ENCODE results near the gene PTPRD.
A peak's percentile ranks its signal among the peaks of the same experiment; 100 is the strongest.

PTPRD gene

DNA sequence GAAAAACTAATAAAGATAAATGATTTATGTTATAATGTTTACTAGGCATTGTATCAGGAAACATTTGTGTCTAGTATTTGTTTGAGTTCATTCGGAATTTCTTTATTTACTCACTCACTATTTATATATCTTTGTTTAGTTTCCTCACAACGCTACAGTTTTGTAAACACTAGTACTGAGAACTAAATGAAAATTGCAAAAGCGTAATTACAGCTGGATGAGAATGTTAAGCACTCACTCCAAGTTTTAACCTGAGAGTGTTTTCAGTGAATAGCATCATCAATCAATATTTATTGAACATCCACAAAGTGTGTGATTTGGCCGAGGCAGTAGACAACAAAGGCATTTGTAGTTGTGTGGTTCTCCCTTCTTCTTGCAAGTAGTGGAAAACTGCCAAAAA is 1843.6 kb downstream of the PTPRD start:
- DNase-seq (ENCODE audit: low spot score) = no peak

DNA sequence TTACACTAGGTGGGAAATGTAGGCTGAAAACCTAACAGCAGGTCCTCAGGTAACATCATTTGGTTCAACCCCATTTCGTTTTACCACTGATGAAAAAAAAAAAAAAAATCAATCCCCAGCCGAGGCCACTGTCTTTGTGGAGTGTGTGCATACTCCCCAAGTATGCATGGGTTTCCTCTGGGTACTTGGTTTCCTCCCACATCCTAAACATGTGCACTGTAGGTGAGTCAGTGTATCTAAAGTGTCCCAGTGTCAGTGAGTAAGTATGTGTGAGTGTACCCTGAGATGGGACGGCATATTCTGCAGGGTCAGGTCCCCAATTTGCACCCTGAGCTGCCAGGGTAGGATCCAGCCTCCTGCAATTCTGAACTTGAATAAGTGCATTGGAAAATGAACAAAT is 1846.7 kb downstream of the PTPRD start:
- DNase-seq (ENCODE audit: low spot score) = no peak

DNA sequence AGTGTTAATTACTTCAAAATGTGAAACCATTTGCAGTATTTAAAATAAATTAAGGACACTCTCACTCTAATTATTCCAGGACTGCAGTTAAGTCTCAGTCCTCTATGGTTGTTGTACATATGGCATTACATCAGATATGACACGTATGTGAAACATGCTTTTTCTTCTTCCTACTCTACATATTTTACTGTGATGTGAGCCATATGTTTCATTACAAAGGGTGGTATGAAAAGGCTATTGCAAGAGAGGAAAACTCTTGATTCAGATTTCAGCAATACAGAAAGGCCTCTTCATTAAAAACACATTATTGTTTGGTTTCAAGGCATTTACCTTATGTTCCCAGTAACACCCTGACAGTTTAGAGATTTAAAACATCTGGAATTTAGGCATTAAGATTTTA is 1848.8 kb downstream of the PTPRD start:
- no peak for DNase-seq (ENCODE audit: low spot score)

DNA sequence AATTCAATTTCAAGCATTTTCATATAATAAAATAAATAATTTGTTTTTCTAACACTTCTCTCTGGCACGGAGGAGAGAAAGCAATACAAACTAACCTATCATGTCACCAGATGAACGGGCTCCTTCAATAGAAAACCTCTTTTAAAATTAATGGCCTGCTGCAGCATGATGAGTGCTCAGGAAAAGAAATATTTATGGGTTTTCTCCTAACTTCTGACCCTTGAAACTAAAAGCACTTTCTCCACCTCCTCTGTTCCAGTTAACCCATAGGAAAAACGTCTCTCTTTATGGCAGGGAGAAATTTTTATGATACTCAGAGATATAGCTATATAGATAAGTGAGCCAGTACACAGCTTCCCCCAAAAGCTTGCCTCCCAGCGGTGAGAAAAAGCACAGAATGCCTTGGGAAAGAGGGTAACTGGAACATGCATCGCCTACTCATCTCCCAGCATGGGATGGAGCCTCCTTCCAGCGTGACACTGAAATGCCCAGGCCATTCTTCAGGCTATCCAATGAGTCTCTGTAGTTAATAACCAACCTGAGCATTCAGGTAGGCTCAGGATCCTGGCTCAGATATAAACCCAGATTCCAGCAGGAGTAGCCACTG is 1850.2 kb downstream of the PTPRD start:
- DNase-seq (ENCODE audit: low spot score) = no peak

DNA sequence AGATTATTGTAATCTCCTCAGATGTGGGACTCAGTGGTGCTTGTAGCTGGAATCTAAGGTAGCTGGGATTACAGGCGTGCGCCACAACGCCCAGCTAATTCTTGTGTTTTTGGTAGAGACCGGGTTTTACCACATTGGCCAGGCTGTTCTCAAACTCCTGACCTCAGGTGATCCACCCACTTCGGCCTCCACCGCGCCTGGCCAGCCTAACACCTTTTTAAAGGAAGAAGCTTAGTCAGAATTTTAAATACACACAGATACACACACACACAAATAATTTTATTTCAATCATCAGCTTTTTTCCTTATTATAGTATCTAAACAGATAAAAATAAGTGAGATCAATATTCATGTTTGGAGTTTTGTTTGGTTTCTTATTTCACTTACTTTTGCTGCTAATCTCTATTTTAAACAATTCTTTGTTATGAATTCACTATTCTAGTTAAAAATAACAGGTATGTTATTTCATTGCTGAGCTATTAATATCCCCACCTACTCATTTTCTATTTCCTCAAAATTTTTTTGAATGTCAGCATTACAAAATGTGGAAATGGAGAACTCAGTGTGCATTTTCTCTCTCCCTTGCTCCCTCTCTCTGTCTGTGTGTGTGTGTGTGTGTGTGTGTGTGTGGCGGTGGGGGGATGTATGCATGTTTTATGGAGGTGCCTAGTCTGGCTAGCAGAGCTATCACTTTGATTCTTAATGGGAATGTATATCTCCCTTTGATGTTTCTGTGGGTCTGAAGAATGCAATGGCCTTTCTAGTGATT is 1852.6 kb downstream of the PTPRD start:
- DNase-seq (ENCODE audit: low spot score) = no peak

DNA sequence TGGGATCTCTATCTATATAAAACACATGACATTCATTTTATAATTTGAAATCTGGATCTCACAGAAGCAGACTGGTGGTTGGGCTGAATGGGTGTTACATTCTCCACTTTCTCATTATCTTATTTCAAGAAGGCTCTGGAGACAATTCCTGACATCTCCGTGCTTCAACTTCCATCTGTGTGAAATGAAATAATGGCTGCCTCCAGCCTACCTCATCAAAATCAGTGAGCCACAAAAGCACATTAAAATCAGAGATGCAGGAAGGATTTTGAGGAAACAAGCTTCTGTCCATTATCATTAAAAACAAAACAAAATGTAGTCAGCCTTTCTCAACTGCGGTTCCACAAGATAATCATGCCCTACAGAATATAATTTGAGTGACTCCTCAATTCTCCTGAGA is 1854.9 kb downstream of the PTPRD start:
- DNase-seq (ENCODE audit: low spot score) = no peak

DNA sequence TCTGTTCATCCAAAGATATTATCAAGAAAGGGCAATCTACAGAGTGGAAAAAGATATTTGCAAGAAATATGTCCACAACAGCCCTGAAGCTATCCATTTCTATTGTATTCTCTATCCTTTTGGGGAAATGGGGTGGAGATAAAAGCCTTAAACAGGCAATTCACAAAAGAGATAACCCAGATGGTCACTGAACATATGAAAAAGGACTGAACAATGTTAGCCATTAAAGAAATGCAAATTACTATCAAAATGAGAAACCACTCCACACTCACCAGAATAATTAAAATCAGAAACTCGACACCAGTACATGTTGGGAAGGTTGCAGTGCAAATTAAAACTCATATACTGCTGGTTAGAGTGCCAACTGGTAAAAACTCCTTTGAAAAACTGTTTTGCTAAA is 1858.1 kb downstream of the PTPRD start:
- no peak for DNase-seq (ENCODE audit: low spot score)

DNA sequence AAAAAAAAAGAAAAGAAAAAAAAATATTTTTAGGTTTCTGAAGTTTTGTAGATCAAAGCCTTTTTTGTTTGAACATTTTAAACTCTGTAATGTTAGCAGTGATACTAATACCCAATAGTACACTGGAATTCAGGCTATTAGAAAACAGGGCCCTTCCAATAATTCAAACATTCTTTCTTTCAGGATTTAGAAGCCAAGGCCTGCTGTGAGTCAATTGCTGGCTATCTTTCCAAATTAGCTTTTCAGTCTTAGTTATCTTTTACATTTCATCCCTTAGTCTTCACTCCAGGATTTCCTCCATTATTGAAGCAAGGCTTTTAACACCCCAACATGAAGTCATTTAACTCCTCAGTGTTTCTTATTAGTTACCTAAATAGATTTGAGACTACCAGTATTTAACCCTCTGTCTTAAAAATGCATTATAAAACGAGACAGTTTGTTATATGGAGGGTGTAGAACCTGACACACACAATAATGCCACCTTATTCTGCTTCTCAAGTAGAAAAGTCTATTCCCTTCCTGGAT is 1861.3 kb downstream of the PTPRD start:
- DNase-seq (ENCODE audit: low spot score) = no peak

DNA sequence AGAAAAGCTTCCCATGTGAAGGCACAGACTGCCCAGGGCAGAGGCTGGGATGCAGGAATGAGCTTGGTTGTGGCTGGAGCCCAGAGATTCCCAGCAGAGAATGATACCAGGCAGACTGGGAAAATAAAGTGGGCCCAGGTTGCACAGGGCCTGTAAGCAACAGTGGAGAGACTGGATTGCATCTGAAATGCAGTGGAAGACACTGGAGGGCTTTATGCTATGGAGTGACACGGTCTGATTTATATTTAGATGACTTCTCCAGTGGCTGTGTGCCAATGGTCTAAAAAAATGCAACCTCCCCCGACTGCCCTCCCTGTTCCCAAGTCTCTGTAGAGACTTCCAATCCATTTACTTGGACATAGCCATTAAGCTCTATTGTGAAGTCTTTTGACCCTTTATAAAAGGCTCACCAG is 1862.2 kb downstream of the PTPRD start:
- DNase-seq (ENCODE audit: low spot score) = no peak

DNA sequence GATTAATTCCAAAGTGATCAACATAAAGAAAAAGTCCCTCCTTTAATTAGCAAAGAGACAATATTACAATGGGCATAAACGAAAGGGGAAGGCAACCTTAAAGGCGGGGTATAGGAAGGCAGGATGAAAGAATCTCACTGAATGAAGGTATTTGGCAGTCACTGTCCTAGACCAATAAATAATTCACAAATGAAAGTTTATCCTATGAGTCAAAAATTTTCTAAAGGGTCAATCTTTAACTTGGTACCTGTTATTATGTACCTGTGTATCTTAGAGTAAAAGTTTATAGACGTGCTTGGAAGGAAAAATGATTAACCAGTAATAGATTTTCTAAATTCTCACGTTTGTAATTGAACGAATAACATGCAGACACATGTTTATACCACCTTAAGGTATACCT is 1867.5 kb downstream of the PTPRD start:
- no peak for DNase-seq (ENCODE audit: low spot score)

DNA sequence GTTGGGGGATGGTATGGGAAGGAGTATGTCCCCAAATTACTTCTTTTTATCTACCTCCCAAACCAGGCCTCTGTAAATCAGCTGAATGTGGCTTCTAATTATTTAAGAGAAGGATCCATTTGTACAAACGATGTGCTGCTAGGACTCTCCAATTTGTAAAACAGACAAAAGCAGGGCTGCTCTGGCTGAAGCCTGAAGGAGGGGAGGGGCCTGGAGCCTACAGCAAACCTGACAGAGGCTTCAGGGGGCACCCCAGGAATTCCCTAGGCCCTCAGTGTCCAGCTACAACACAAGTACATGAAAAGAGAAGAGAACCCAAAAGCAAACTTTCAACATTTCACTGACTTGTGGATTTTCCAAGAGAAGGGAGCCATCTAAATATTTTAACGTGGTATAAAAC is 1873.9 kb downstream of the PTPRD start:
- DNase-seq (ENCODE audit: low spot score) = no peak

DNA sequence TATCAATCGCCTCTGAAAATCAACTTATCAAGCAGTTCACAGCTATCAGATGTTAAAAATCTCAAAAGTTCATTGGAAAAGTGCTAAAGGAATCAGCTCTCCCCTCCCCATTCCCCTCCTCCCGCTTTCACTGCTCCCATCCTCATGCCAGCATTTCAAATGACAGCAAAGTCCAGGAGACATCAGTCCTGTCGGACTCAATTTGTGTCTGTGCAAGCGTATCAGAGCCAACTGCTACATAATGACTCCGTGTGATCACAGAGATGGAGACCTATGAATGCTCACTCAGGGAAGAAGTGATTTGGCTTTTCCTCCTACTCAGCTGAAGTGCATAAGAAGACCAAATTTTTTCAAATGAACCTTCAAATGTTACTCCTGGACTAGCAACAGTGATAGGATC is 1876.0 kb downstream of the PTPRD start:
- DNase-seq (ENCODE audit: low spot score) = no peak

DNA sequence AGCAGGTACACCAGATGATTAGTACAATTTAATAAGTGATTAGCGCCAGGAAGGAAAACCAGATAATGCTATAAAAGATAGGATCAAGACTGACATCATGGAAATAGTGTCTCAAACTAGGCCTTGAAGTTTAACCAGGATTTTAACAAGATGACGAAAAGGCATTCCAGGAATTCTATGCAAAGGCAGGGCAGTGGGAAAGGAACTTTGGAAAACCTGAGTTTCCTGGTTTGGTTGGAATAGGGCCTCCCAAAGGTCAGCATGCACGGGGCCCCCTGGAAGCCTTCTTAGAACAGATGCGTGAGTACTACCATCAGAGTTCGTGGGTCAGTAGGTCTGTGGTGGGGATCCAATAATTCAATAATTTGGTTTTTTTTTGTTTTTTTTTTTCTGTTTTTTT is 1878.0 kb downstream of the PTPRD start:
- DNase-seq (ENCODE audit: low spot score) = no peak

DNA sequence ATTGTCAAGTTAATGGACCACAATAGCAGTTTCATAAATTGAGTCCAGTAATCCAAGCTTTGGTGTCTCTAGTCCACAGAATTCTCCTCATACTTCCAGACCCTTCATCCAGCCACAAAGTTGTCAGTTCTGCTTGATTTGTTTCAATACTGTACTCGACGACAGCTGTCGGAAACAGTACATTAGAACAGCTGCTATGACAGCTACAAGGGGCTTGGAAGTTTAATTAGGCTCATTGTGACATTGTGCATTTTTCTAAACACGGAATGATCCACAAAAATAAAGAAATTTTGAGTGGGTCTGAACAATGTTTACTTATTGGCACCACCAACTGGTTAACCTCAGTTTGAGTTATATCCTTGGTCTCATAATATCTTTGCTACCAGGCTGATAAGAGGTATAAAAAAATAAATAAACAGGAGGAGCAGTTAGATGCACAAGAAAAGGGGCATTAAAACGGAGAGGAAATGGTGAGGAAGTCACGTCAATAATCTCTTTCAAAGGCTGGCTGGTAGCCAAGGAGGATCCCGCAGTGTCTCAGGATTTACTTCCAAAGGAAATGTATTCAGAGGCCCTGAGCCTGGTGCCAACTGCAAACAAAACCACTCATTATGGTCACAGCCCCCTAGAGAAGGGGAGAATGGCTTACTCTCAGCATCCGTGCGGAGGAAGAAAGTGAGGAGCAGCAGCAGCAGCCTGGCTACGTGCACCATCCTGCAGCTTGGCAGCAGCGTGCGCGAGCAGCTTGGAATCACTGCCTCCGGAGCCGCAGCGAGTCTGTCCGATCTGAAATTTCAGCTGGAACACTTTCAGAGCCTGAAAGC is 1879.5 kb downstream of the PTPRD start:
- peak; percentile 68 for DNase-seq (ENCODE audit: low spot score)

DNA sequence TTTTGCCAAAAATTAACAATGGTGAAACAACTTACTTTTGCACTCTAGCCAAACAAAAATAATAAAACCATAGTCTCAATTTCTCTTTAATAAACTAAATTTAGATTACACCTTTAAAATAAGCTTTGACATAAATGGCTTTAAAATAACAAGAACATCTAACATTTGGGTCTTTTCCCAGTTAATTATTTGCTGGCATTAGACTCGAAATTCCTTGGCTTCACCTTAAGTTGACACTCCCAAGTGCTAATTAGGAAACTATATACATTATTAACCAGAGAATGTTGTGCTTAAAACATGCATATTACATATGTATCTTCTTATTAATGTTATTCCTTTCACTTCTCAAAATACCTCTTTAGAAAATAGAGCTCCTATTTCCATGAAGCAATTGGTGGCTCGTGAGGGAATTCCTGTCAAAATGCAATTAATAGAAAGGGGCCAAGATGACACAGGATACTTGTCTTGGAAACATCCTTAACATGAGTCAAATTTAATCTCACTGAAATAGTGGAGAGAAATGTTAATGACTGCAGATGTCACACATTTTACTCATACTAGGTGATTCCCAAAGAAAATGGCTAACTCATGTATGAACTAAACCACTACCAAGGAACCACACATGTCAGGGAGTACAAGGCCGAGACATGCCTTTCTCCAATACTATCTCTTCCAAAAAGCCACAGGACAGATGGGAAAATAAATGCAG is 1880.3 kb downstream of the PTPRD start:
- DNase-seq (ENCODE audit: low spot score) = no peak

DNA sequence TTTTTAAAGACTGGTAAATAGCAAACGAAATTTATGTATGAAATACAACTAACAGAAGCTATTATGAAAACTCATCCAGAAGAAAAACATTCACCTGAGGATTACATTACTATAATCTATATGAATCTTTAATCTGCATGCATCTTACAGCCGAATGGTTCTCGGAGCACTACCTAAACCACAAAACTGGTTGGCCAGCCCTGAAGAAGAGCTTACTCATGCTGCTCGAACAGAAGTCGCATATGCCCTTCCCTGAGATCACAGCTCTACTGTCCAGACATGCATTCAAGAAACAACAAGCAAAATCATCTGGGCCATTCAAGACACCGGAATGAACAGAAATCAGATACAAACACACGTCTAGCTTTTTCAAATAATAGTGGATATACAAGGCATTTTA is 1882.2 kb downstream of the PTPRD start:
- DNase-seq (ENCODE audit: low spot score) = no peak

DNA sequence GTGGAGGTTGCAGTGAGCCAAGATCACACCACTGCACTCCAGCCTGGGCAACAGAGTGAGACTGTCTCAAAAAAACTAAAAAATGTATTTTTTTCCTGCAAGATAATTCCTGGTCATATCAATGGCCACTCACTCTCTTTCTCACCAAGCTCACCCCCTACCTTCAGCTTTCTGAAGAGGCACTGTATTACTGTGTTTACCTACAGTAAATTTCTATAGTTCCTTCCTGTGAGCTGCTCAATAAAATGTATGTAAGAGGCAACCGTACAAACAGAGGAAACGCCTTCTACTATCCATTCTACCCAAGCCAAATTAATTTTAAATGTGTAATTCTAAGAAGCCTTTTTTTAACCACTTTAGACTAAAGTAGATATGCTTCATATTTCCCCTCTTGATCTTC is 1883.9 kb downstream of the PTPRD start:
- no peak for DNase-seq (ENCODE audit: low spot score)

DNA sequence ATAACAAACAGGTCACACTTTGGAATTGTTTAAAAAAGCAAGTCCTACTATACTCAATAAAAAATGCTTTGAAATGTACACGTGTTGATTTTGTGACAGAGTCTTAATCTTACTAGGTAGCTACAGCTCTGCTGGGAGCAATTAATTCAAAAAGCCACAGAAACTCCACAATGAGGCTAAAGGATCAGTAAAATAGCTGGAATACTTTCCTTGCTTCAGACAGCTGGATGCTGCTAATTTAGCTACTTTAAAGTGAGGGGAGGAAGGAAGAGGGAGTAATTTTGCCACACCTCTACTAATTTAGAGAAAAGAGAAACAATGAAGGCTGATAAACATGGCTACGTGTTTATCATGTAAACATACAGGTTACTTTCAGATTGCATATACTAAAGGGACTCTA is 1885.6 kb downstream of the PTPRD start:
- no peak for DNase-seq (ENCODE audit: low spot score)

DNA sequence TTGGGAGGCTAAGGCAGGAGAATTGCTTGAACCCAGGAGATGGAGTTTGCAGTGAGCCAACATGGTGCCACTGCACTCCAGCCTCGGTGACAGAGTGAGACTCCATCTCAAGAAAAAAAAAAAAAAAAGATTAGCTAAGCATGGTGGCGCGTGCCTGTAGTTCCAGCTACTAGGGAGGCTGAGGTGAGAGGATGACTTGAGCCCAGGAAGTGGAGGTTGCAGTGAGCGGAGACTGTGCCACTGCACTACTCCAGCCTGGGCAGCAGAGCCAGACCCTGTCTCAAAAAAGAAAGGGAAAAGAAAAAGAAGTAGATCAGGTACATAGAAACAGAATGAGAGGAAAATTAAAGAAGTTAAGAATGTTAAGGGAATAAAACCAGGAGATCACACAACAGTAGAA is 1886.1 kb downstream of the PTPRD start:
- DNase-seq (ENCODE audit: low spot score) = no peak

DNA sequence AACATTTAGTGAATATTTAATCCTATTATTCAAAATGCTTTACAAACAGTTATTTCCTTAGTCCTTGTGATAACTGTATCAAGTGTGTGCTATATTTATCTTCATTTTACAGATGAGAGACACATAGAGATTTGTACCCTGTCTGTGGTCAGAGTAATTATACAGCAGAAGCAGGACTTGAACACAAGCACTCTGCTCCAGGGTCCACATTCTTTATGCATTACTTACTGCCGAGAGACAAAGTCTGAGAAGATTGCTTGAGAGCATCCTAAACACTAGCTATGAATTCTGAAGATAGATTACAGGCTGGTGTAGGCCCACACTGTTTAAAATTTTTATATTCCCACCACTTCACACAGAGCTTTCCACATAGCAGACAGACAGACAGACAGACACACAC is 1887.2 kb downstream of the PTPRD start:
- no peak for DNase-seq (ENCODE audit: low spot score)

DNA sequence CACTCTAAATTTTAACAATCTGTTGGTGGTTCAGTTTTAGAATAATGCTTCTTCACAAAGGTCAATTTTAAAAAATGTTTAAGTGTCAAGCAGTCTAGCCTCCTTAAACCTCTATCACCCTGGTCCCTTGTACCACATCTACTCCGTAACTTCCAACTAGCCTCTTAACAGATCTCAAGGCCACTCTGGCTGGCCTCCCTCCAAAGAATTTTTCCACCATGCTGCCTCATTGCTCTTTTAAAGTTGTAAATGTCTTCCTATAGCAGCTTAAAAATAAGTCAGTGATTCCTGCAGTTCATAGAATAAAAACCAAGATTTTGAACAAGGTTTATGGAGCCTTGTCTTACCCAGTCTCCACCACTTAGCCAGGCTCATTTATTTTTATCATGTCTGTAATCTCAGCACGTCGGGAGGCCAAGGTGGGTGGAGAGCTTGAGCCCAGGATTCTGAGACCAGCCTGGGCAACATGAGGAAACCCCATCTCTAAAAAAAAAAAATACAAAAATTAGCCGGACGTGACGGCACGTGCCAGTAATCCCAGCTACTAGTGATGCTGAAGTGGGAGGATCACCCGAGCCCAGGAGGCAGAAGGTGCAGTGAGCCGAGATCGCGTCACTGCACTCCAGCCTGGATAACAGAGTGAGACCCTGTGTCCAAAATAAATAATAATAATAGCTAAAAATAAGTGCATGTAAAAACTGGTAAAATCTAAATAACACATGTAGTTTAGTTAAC is 1888.4 kb downstream of the PTPRD start:
- DNase-seq (ENCODE audit: low spot score) = no peak

DNA sequence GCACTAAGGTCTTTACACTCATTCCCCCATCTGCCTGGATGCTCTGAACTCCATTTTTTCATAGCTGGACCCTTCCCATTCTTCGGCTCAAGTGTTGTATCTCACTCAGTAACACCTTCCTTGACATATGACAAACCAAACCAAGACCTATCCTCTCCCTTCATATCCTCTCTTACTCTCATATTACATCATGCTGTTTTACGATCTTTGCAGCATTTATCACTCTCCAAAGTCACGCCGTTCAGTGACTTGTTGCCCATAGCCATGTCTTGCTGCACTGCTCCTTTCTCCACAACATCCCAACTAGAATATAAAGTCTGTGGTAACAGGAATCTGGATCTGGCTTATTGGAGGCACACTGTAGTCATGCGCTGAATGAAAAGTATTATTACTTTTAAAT is 1889.6 kb downstream of the PTPRD start:
- no peak for DNase-seq (ENCODE audit: low spot score)
